Stimulated activated CD4-positive, alpha-beta T cell treated with anti-CD3 and anti-CD28 coated beads, Interleukin-15, amount 100 ng/mL, for 48 hours (primary cell): ENCODE data around the gene ZNF275.
"Not testable (repeated sequence)": the region's sequence is repeated elsewhere in the genome, so short reads cannot be mapped to it uniquely, and the experiment has no call there.

Experiments used
- DNase-seq, 2 donors: peaks; one replicate each; pipeline ENCODE4 v3.0.0-alpha.2; 2020; ENCODE audit warnings: low read depth in 2 of 2

Gene ZNF275

GRCh38 chrX:153318811-153319210 lies 15.1 kb upstream of the ZNF275 start:
- DNase-seq, result no peak

GRCh38 chrX:153319295-153320046 lies 14.5 kb upstream of the ZNF275 start:
- no peak for DNase-seq

- DNase-seq, result not testable (repeated sequence)
These were observed 13.9 kb upstream of the ZNF275 start for GRCh38 chrX:153320047-153320443.

DNA sequence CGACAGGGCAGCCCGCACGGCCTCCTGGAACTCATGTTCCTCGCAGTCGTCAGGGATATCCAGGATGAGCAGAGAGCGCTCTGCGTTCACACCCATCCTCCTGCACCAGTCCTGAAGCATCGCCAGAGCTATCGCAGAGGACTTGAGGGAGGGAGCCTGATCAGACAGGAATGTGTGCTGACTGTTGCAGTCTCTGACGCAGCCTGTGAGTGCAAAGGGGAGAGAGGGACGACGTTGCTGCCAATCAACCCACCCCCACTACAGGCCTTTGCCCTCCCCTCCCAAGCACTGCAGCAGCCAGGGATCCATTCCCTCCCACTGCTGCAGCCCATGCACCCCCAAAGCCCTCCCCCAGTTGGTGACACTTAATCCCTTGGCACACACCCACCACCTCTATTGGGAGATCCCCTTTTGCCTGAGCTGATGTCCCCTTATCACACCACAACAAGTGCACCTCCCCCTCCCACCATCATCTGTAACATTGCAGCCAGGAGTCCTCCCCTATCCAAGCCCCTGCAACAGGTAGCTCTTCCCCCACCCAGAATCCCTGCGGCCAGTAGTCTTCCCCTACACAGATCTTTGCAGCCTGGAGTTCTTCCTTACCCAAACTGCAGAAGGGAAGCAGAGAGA lies 13.3 kb upstream of the ZNF275 start:
- no peak for DNase-seq

DNA sequence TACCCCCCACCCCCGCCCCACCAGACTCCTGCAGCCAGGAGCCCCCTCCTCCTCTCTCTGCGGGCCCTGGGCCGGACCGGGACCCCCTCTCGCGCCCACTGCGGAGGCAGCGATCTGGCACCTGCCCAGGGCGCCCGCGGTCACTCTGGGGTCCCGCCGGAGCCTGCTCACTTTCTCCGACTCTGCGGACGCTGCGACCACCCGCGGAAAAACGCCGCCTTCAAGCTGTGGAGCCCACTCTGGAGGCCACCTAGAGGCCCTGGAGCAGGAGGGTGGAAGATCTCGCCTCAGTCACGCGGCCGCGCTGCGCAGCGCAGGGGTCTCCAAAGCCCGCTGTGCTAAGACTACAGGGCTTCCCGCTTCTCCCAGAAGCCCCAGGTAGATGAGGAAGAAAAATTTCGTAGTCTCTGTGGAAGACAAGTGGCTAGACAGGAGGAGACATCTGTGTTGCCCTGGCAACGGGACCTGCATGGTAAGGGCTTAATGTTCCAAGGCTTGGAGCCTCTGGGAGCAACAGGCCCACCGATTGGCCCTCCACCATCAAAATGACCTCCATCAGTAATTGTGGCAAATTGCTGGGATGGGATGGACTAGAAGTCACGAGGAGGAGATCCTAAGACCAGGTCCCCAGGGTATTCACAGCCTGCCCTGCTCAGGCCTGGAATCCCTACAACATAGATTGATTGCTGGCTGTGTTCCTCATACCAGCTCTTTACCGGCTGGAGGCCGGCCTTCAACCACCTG lies 12.4 kb upstream of the ZNF275 start, which contains the start of gene PNMA6F:
Gene PNMA6F (minus strand): TSS at position 387 of the 744 bp plus-strand sequence. CDS start 1,093 bp downstream, outside the sequence.
- no peak for DNase-seq

DNA sequence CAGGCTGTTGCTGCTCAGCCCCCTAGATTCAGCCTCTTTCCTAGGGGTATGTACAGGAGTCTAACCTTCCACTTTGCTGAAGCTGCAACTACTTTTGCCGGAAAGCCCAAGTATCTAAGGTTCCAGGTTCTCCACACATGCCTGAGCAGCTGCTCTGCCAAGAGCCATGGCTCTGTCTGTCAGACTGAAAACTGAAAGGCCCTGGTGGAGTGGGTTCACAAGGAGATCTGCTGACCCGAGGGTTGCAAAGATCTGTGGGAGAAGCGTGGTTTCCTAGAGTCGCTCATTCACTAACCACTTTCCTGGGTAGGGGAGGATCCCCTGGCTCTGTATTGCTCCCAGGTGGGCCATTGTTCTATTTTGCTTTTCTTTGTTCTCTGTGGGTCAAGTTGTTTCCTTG lies 6.4 kb upstream of the ZNF275 start:
- DNase-seq, result no peak

GRCh38 chrX:153333266-153333665 lies 687 bp upstream of the ZNF275 start:
- DNase-seq, result no peak

DNA sequence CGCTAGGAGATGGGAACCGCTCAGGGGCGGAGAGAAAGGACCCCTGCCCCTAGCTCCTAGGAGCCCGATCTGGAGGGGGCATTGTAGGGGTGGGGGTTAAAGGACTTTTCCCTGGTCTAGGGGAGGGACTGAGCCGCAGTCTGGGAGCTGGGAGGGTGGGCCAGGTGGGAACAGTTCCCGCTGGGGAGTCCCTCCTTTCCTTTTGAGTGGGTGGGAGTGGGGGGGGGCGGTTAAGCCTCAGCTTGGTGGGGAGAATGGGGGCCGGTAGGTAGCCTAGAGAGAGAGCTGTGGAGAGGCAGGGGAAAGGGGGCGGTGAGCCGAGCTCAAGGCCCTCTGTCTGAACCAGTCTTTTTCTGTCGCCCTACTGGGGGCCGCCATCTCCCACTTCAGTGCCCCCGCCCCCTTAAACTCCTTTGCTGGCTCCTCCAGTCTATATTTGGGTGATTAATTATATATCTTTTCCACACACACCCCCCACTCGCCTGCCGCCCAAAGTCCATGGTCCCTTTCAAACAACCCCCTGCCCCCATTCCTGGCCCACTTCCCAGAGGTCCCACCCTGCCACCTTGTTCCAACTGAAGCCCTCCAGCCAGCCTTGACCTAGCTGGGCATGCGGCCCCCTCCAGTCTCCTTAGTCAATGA lies 822 bp downstream of the ZNF275 start:
- DNase-seq, result no peak

- no peak for DNase-seq
These were observed 2.4 kb downstream of the ZNF275 start for GRCh38 chrX:153336121-153336894.

DNA sequence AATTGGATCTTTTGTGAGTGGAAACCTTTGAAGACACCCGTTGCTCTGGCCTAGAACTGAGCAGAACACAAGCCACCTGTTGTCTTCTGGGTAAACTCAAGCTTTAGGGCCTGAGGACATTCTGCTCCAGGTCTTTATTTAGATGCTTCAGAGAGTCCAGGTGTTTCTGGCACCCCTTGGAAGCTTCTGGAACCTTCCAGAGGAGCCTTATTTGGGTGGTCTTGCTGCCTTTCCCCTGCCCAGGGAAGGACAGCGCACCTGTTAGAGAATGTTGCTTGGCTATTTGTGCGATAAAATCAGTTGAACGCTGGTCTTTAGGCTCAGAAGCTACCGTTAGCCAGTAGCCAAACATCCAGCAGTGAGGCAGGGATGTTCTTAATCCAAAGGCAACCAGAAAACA lies 3.0 kb downstream of the ZNF275 start:
- no peak for DNase-seq

DNA sequence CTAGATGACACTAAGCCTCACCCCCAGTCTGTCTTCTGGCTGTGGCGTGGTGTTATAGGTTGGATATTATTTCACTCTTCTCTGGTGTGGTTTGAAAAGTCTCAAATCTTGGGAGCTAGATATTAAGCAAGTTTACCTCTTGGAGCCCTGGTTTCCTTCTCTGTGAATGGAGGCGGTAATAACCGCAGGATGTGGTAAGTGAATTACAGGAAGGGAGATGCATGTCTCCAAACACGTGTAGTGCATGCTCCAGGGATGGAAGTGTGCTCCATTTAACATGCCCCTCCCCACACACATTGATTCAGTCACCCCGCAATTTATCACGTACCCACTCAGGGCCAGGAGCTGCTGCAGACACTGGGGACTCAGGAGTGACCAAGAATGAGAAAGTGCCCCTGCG lies 4.9 kb downstream of the ZNF275 start:
- DNase-seq, result no peak

DNA sequence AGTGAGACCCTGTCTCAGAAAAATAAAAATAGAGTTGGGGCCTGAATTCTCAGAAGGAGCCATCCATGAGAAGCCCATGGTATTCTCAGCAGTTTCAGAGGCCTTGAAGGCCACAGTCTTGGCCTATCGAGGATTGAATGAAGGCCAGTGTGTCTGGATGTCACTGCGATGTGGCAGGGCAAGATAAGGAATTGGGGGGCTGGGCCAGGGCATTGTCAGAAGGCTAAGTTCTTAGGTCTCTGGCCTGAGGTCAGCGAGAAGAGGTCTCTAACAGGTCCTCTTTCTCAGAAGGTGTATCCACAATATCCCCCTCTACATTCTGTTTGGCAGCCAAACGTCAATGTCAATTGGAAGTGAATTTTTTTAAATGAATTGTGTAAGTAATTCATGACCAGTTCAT lies 5.7 kb downstream of the ZNF275 start:
- DNase-seq, result no peak

DNA sequence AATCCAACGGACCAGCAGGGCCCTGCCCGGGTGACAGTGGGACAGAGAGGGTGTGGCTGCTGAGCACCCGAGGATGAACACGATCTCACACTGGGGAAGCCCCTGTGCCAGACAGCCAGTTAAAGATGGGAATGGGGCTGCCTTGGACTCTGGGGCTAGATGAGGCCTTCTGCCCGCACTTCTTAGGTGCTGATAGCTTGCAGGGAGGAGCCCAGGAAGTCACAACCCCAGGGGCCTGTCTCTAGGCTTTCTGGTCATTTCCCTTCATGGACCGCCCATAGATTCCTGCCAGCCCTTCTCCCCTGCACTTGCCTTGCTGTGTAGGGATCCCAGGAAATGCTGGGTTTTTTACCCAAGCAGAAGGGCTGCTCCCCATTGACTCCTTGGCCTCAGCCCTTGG lies 6.2 kb downstream of the ZNF275 start:
- no peak for DNase-seq

- DNase-seq, result no peak
These were observed 9.0 kb downstream of the ZNF275 start for GRCh38 chrX:153342762-153343558.

DNA sequence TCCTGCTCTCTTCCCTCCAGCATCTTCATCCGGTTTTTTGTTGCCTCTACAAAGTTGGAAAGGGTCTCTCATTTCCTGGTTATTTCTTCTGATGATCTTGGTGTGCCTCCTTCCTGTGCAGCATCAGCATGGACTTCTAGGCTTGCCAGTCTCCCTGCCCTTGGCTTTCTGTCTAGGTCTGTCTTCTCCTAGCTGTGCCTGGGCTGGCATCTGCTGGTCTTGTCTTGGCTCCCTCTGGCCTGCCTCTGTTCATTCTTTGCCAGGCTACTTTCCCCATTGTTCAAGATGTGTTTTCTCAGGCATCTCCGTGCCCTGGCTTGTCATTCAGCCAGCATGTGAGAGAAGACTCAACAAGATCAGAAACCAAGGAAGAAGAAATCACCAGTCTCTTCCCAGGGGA lies 9.7 kb downstream of the ZNF275 start:
- no peak for DNase-seq

- DNase-seq, result no peak
These were observed 13.6 kb downstream of the ZNF275 start for GRCh38 chrX:153347530-153347929.

- no peak for DNase-seq
These were observed 14.5 kb downstream of the ZNF275 start for GRCh38 chrX:153348421-153348820.

DNA sequence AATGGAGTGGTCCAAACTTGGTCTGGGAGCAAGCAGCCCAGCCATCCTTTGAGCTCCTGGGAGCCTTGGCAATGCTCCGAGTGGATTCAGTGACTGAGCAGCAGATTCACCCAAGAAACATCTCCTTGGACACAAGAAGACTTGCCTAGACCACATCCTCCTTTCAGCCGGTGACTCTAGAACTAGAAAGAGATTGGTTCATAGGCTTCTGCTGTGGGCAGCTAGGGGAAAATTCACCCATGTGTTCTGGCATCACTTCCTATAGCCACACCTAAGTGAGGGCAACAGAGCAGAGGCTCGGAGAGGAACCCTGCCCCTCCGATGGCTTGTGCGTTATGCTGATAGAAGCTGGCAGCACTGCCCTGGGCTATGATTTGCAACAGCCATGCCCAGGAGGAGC lies 16.0 kb downstream of the ZNF275 start:
- no peak for DNase-seq

GRCh38 chrX:153351981-153352380 lies 18.0 kb downstream of the ZNF275 start:
- DNase-seq, result no peak

DNA sequence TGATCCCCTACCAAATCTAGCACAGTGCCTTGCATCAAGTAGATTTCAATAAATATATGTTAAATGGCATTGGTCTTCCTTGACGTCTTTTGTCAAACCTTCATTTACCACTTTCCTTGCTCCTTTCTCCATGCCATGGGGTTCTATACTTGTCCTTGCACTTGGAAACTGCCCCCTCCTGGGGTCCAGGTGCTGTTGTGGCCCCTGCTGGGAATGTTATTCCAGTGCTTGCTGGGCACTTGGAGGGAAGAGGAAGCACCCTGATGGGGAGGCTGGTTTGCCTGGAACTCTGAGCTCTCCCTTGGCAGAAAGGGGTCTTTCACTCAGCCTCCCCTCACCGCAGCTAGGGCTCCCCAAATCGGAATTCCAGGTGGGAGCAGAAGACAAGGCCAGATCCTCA lies 18.9 kb downstream of the ZNF275 start:
- DNase-seq, result no peak

- DNase-seq, result no peak
These were observed 19.5 kb downstream of the ZNF275 start for GRCh38 chrX:153353416-153353815.
